Activated T-cell treated with anti-CD3 and anti-CD28 coated beads, Interleukin-2, amount 50 U/mL, for 72 hours (primary cell): ENCODE results near the gene ADCY2. TPM values are rescaled to one million over a fixed set of nuclear protein-coding genes. Genes with fewer than 3 reads are reported as not detected.

Experiments
- ATAC-seq, 2 donors: fragments of 150-1000 bp; cut with Tn5 transposase; replicated peaks in 1 of 2; 2 replicates each; pipeline ENCODE4 v1.10.0; 2021; ENCODE audit warnings: moderate library complexity in 2 of 2, mild to moderate bottlenecking in 1 of 2
- DNase-seq, 2 donors: peaks; one replicate each; pipeline ENCODE4 v3.0.0; 2021 to 2022; ENCODE audit warnings: mixed read lengths in 1 of 2
- H3K27ac Mint-ChIP-seq: one replicate; pipeline ENCODE4 v1.8.0; 2022; ENCODE audit warnings: mild to moderate bottlenecking, moderate library complexity, mixed read lengths
- H3K27me3 Mint-ChIP-seq: one replicate; pipeline ENCODE4 v1.8.0; 2022; ENCODE audit warnings: low read depth, mixed read lengths
- H3K36me3 Mint-ChIP-seq, 2 donors: one replicate each; pipeline ENCODE4 v1.8.0; 2022; ENCODE audit warnings: mixed read lengths in 2 of 2, mild to moderate bottlenecking in 1 of 2; ENCODE audit not compliant: insufficient read depth in 2 of 2
- H3K4me1 Mint-ChIP-seq: one replicate; pipeline ENCODE4 v1.8.0; 2022; ENCODE audit warnings: low read depth, mixed read lengths
- H3K4me3 Mint-ChIP-seq, 2 donors: one replicate each; pipeline ENCODE4 v1.8.0; 2022; ENCODE audit warnings: mild to moderate bottlenecking in 2 of 2, mixed read lengths in 2 of 2, moderate library complexity in 2 of 2
- H3K9me3 Mint-ChIP-seq, 2 donors: one replicate each; pipeline ENCODE4 v1.8.0; 2022; ENCODE audit warnings: mixed read lengths in 2 of 2
- total RNA-seq, 2 donors: library from RNA; stranded (reverse); gene quantifications; one replicate each; pipeline ENCODE4 v1.2.3, GENCODE V29; 2022

Gene ADCY2
- total RNA-seq, 2 donors from 2014 or later, result not detected

- peaks cover 10% of the 10 kb centered on the region for H3K27me3 Mint-ChIP-seq
- peaks cover 0 to 10% of the 10 kb centered on the region in 2 donors for H3K9me3 Mint-ChIP-seq
- DNase-seq (no peak), ATAC-seq (no peak)
- no peaks in the 10 kb centered on the region for H3K4me1 Mint-ChIP-seq
- no peak overlapping the region for H3K27ac Mint-ChIP-seq
- no peak overlapping the region for H3K4me3 Mint-ChIP-seq
- H3K36me3 Mint-ChIP-seq, result peaks cover 0 to 2% of the 10 kb centered on the region in 2 donors
Observed at GRCh38 chr5:7608772-7609171, 212.8 kb downstream of the ADCY2 start.

GRCh38 chr5:7609726-7610125 lies 213.8 kb downstream of the ADCY2 start:
- ATAC-seq (no peak), DNase-seq (no peak)
- H3K27me3 Mint-ChIP-seq, result peaks cover 10% of the 10 kb centered on the region
- H3K9me3 Mint-ChIP-seq, result peaks cover 0 to 10% of the 10 kb centered on the region in 2 donors
- no peaks in the 10 kb centered on the region for H3K4me1 Mint-ChIP-seq
- H3K27ac Mint-ChIP-seq, result no peak overlapping the region
- H3K4me3 Mint-ChIP-seq, result no peak overlapping the region
- H3K36me3 Mint-ChIP-seq, result peaks cover 0 to 2% of the 10 kb centered on the region in 2 donors

- Mint-ChIP-seq H3K27me3 (peaks cover 10% of the 10 kb centered on the region), H3K4me3 (no peak overlapping the region), H3K4me1 (no peaks in the 10 kb centered on the region), H3K36me3 (peaks cover 0 to 2% of the 10 kb centered on the region in 2 donors), H3K9me3 (peaks cover 0 to 10% of the 10 kb centered on the region in 2 donors), H3K27ac (no peak overlapping the region)
- DNase-seq (no peak), ATAC-seq (no peak)
Observed at GRCh38 chr5:7610531-7611177, 214.7 kb downstream of the ADCY2 start.

- no peaks in the 10 kb centered on the region for H3K4me1 Mint-ChIP-seq
- H3K27me3 Mint-ChIP-seq, result peaks cover 10% of the 10 kb centered on the region
- H3K27ac Mint-ChIP-seq, result no peak overlapping the region
- DNase-seq (no peak), ATAC-seq (no peak)
- H3K9me3 Mint-ChIP-seq, result peaks cover 0 to 8% of the 10 kb centered on the region in 2 donors
- H3K36me3 Mint-ChIP-seq, result no peaks in the 10 kb centered on the region
- no peak overlapping the region for H3K4me3 Mint-ChIP-seq
Observed at GRCh38 chr5:7611518-7611917, 215.6 kb downstream of the ADCY2 start.

GRCh38 chr5:7615566-7616061 lies 219.7 kb downstream of the ADCY2 start:
- Mint-ChIP-seq H3K27me3 (no peaks in the 10 kb centered on the region), H3K4me1 (no peaks in the 10 kb centered on the region), H3K36me3 (no peaks in the 10 kb centered on the region), H3K27ac (no peak overlapping the region), H3K4me3 (no peak overlapping the region), H3K9me3 (no peaks in the 10 kb centered on the region)
- DNase-seq (no peak), ATAC-seq (no peak)

- H3K36me3 Mint-ChIP-seq, result no peaks in the 10 kb centered on the region
- no peaks in the 10 kb centered on the region for H3K27me3 Mint-ChIP-seq
- no peak for ATAC-seq
- no peak for DNase-seq
- no peaks in the 10 kb centered on the region for H3K4me1 Mint-ChIP-seq
- H3K27ac Mint-ChIP-seq, result no peak overlapping the region
- no peak overlapping the region for H3K4me3 Mint-ChIP-seq
- H3K9me3 Mint-ChIP-seq, result no peaks in the 10 kb centered on the region
Observed at GRCh38 chr5:7616897-7617296, 221.0 kb downstream of the ADCY2 start.

GRCh38 chr5:7622498-7622897 lies 226.6 kb downstream of the ADCY2 start:
- no peak overlapping the region for H3K4me3 Mint-ChIP-seq
- no peak for ATAC-seq
- no peaks in the 10 kb centered on the region for H3K36me3 Mint-ChIP-seq
- H3K4me1 Mint-ChIP-seq, result no peaks in the 10 kb centered on the region
- H3K9me3 Mint-ChIP-seq, result peaks cover 0 to 4% of the 10 kb centered on the region in 2 donors
- no peak for DNase-seq
- H3K27ac Mint-ChIP-seq, result no peak overlapping the region
- no peaks in the 10 kb centered on the region for H3K27me3 Mint-ChIP-seq

GRCh38 chr5:7625740-7626139 lies 229.8 kb downstream of the ADCY2 start:
- H3K36me3 Mint-ChIP-seq, result no peaks in the 10 kb centered on the region
- no peak for ATAC-seq
- no peak overlapping the region for H3K4me3 Mint-ChIP-seq
- no peaks in the 10 kb centered on the region for H3K4me1 Mint-ChIP-seq
- DNase-seq, result no peak
- H3K9me3 Mint-ChIP-seq, result peaks cover 0 to 4% of the 10 kb centered on the region in 2 donors
- no peak overlapping the region for H3K27ac Mint-ChIP-seq
- H3K27me3 Mint-ChIP-seq, result no peaks in the 10 kb centered on the region

GRCh38 chr5:7628248-7628647 lies 232.3 kb downstream of the ADCY2 start:
- Mint-ChIP-seq H3K27ac (no peak overlapping the region), H3K36me3 (no peaks in the 10 kb centered on the region), H3K9me3 (peaks cover 2% of the 10 kb centered on the region in 2 donors), H3K27me3 (no peaks in the 10 kb centered on the region), H3K4me3 (no peak overlapping the region), H3K4me1 (no peaks in the 10 kb centered on the region)
- no peak for ATAC-seq
- DNase-seq, result no peak

GRCh38 chr5:7628820-7629219 lies 232.9 kb downstream of the ADCY2 start:
- Mint-ChIP-seq H3K4me1 (no peaks in the 10 kb centered on the region), H3K4me3 (no peak overlapping the region), H3K36me3 (no peaks in the 10 kb centered on the region), H3K27me3 (no peaks in the 10 kb centered on the region), H3K9me3 (peaks cover 2% of the 10 kb centered on the region in 2 donors), H3K27ac (no peak overlapping the region)
- DNase-seq (no peak), ATAC-seq (no peak)

- no peak for ATAC-seq
- Mint-ChIP-seq H3K4me3 (no peak overlapping the region), H3K27ac (no peak overlapping the region), H3K4me1 (no peaks in the 10 kb centered on the region), H3K9me3 (peaks cover 2% of the 10 kb centered on the region in 2 donors), H3K27me3 (no peaks in the 10 kb centered on the region), H3K36me3 (no peaks in the 10 kb centered on the region)
- no peak for DNase-seq
Observed at GRCh38 chr5:7629561-7629960, 233.6 kb downstream of the ADCY2 start.

GRCh38 chr5:7634837-7635236 lies 238.9 kb downstream of the ADCY2 start:
- Mint-ChIP-seq H3K27me3 (no peaks in the 10 kb centered on the region), H3K9me3 (peaks cover 3 to 5% of the 10 kb centered on the region in 2 donors), H3K27ac (no peak overlapping the region), H3K4me3 (no peak overlapping the region), H3K36me3 (no peaks in the 10 kb centered on the region), H3K4me1 (no peaks in the 10 kb centered on the region)
- DNase-seq (no peak), ATAC-seq (no peak)

- H3K27ac Mint-ChIP-seq, result no peak overlapping the region
Observed at GRCh38 chr5:7638456-7638855, 242.5 kb downstream of the ADCY2 start.

GRCh38 chr5:7642029-7642428 lies 246.1 kb downstream of the ADCY2 start:
- H3K4me1 Mint-ChIP-seq, result no peaks in the 10 kb centered on the region
- H3K27ac Mint-ChIP-seq, result no peak overlapping the region

More at GRCh38 chr5:7638456-7638855, 242.5 kb downstream of the ADCY2 start:
- H3K36me3 Mint-ChIP-seq, result no peaks in the 10 kb centered on the region
- H3K4me1 Mint-ChIP-seq, result no peaks in the 10 kb centered on the region
- no peak overlapping the region for H3K4me3 Mint-ChIP-seq
- no peaks in the 10 kb centered on the region for H3K27me3 Mint-ChIP-seq
- DNase-seq, result no peak
- no peak for ATAC-seq
- peaks cover 2 to 3% of the 10 kb centered on the region in 2 donors for H3K9me3 Mint-ChIP-seq

More at GRCh38 chr5:7642029-7642428, 246.1 kb downstream of the ADCY2 start:
- ATAC-seq (no peak), DNase-seq (no peak)
- H3K9me3 Mint-ChIP-seq, result peaks cover 7 to 11% of the 10 kb centered on the region in 2 donors
- H3K36me3 Mint-ChIP-seq, result peaks cover 0 to 2% of the 10 kb centered on the region in 2 donors
- peaks cover 6% of the 10 kb centered on the region for H3K27me3 Mint-ChIP-seq
- no peak overlapping the region for H3K4me3 Mint-ChIP-seq
